A549 (cell line): Measurements from ENCODE around the gene TSPAN10. TPM values are rescaled to one million over a fixed set of nuclear protein-coding genes. Genes with fewer than 3 reads are reported as not detected.

ENCODE experiments used
- BHLHE40 ChIP-seq: IDR thresholded peaks from 2 replicates; pipeline ENCODE4 v1.6.1; 2012; ENCODE audit warnings: low read depth, low read length, inconsistent platforms
- CBX2 ChIP-seq: fragments of 200-600 bp; sonication (generic); IDR thresholded peaks from 2 replicates; pipeline ENCODE4 v1.6.1; 2016; ENCODE audit warnings: low read depth, mild to moderate bottlenecking, borderline replicate concordance
- CBX8 ChIP-seq: fragments of 200-600 bp; sonication (generic); IDR thresholded peaks from 2 replicates; pipeline ENCODE4 v1.6.1; 2016
- CHD2 ChIP-seq: fragments of 150-350 bp; IDR thresholded peaks from 2 replicates; pipeline ENCODE4 v1.6.1; 2014; ENCODE audit warnings: low read length; ENCODE audit not compliant: partially characterized antibody
- EP300 ChIP-seq, 2 experiments: fragments of >200 bp; sonication (Bioruptor Twin); formaldehyde crosslinking; IDR thresholded peaks; 2 replicates in 1 of 2; 3 replicates in 1 of 2; pipeline ENCODE4 v1.6.1; 2016 to 2017
- FOSB ChIP-seq: fragments of 250-450 bp; sonication (Bioruptor Pico); IDR thresholded peaks from 2 replicates; pipeline ENCODE4 v1.5.0; 2020; ENCODE audit warnings: mild to moderate bottlenecking, moderate library complexity
- FOXS1 ChIP-seq: fragments of 250-450 bp; sonication (Bioruptor Pico); IDR thresholded peaks from 2 replicates; pipeline ENCODE4 v1.5.0; 2020; ENCODE audit warnings: mild to moderate bottlenecking, moderate library complexity
- HEYL ChIP-seq: fragments of 250-450 bp; sonication (Bioruptor Pico); IDR thresholded peaks from 2 replicates; pipeline ENCODE4 v1.8.0; 2021; ENCODE audit warnings: mild to moderate bottlenecking, moderate library complexity
- HOXA7 ChIP-seq: fragments of 250-450 bp; sonication (Bioruptor Pico); IDR thresholded peaks from 2 replicates; pipeline ENCODE4 v1.5.0; 2020; ENCODE audit warnings: mild to moderate bottlenecking, moderate library complexity
- HOXB13 ChIP-seq: fragments of 250-450 bp; sonication (Bioruptor Pico); IDR thresholded peaks from 2 replicates; pipeline ENCODE4 v1.5.0; 2020; ENCODE audit warnings: low read depth, mild to moderate bottlenecking, moderate library complexity
- HOXB5 ChIP-seq: fragments of 250-450 bp; sonication (Bioruptor Pico); IDR thresholded peaks from 2 replicates; pipeline ENCODE4 v1.5.0; 2020; ENCODE audit warnings: mild to moderate bottlenecking, moderate library complexity
- JUNB ChIP-seq: fragments of >200 bp; sonication (Bioruptor Twin); formaldehyde crosslinking; IDR thresholded peaks from 2 replicates; pipeline ENCODE4 v1.6.1; 2016
- KDM1A ChIP-seq: fragments of 200-600 bp; sonication (generic); IDR thresholded peaks from 2 replicates; pipeline ENCODE4 v1.6.1; 2016; ENCODE audit warnings: low read depth, mild to moderate bottlenecking
- KDM5A ChIP-seq: fragments of 200-600 bp; sonication (generic); IDR thresholded peaks from 2 replicates; pipeline ENCODE4 v1.6.1; 2016; ENCODE audit warnings: antibody characterized with exemption, mild to moderate bottlenecking
- MYC ChIP-seq: IDR thresholded peaks from 2 replicates; pipeline ENCODE4 v1.6.1; 2012; ENCODE audit warnings: mild to moderate bottlenecking, inconsistent platforms, low read length, improper control_type of control experiment, borderline replicate concordance
- NR3C1 ChIP-seq: fragments of >200 bp; sonication (Bioruptor Twin); formaldehyde crosslinking; IDR thresholded peaks from 3 replicates; pipeline ENCODE4 v1.6.1; 2017
- PHF8 ChIP-seq: fragments of 200-600 bp; sonication (generic); IDR thresholded peaks from 2 replicates; pipeline ENCODE4 v1.6.1; 2016; ENCODE audit warnings: low read depth, mild to moderate bottlenecking, antibody characterized with exemption, moderate library complexity, borderline replicate concordance
- POLR2A ChIP-seq: IDR thresholded peaks from 2 replicates; pipeline ENCODE4 v1.6.1; 2012; ENCODE audit warnings: mild to moderate bottlenecking, low read length
- RARB ChIP-seq: fragments of 250-450 bp; sonication (Bioruptor Pico); IDR thresholded peaks from 2 replicates; pipeline ENCODE4 v1.8.0; 2021; ENCODE audit warnings: mild to moderate bottlenecking, moderate library complexity
- RCOR1 ChIP-seq: fragments of 150-350 bp; IDR thresholded peaks from 2 replicates; pipeline ENCODE4 v1.6.1; 2014; ENCODE audit warnings: antibody characterized with exemption, low read length, low read depth
- RFX5 ChIP-seq: fragments of 450-650 bp; IDR thresholded peaks from 2 replicates; pipeline ENCODE4 v1.7.1; 2014; ENCODE audit warnings: antibody characterized with exemption, mild to moderate bottlenecking, moderate library complexity
- SMC3 ChIP-seq: fragments of >200 bp; sonication (Bioruptor Twin); formaldehyde crosslinking; IDR thresholded peaks from 3 replicates; pipeline ENCODE4 v1.6.1; 2018; ENCODE audit warnings: inconsistent platforms
- SREBF2 ChIP-seq: fragments of 450-650 bp; IDR thresholded peaks from 2 replicates; pipeline ENCODE4 v1.6.1; 2014; ENCODE audit warnings: mild to moderate bottlenecking, moderate library complexity
- TFCP2L1 ChIP-seq: fragments of 250-450 bp; sonication (Bioruptor Pico); IDR thresholded peaks from 2 replicates; pipeline ENCODE4 v1.5.0; 2021; ENCODE audit warnings: mild to moderate bottlenecking
- ZFP36 ChIP-seq: fragments of 450-650 bp; IDR thresholded peaks from 2 replicates; pipeline ENCODE4 v1.6.1; 2014; ENCODE audit warnings: borderline replicate concordance; ENCODE audit not compliant: partially characterized antibody
- ZSCAN20 ChIP-seq: fragments of 250-450 bp; sonication (Bioruptor Pico); IDR thresholded peaks from 2 replicates; pipeline ENCODE4 v1.8.0; 2022; ENCODE audit warnings: mild to moderate bottlenecking, moderate library complexity
- polyA plus RNA-seq, 4 experiments: library from polyadenylated mRNA; depleted of rRNA in 3 of 4; stranded (reverse); fragments of >200 nt; fragmentation: RNase III in 1 of 4; extraction: RNeasy Plus Mini Kit Qiagen cat#74134 plus additional on column Dnase treatment in 1 of 4; gene quantifications; 2 replicates in 3 of 4; 3 replicates in 1 of 4; pipeline ENCODE4 v1.2.3, GENCODE V29; 2011 to 2017
- TF ChIP-seq, protein P1 (sequence below): fragments of 200-600 bp; sonication (generic); IDR thresholded peaks from 2 replicates; pipeline ENCODE4 v1.6.1; 2016; ENCODE audit warnings: antibody characterized with exemption, mild to moderate bottlenecking, moderate library complexity
- TF ChIP-seq, protein P2 (sequence below): IDR thresholded peaks from 2 replicates; pipeline ENCODE4 v1.6.1; 2012; ENCODE audit warnings: low read depth, borderline replicate concordance
- TF ChIP-seq, protein P3 (sequence below): IDR thresholded peaks from 2 replicates; pipeline ENCODE4 v1.6.1; 2012
- TF ChIP-seq, protein P4 (sequence below): fragments of >200 bp; sonication (Bioruptor Twin); formaldehyde crosslinking; IDR thresholded peaks from 3 replicates; pipeline ENCODE4 v1.6.1; 2016
- TF ChIP-seq, protein P5 (sequence below): fragments of >200 bp; sonication (Bioruptor Twin); formaldehyde crosslinking; IDR thresholded peaks from 3 replicates; pipeline ENCODE4 v1.5.1; 2016
- TF ChIP-seq, protein P6 (sequence below): fragments of 250-450 bp; sonication (Bioruptor Pico); IDR thresholded peaks from 2 replicates; pipeline ENCODE4 v1.5.0; 2020; ENCODE audit warnings: low read depth, mild to moderate bottlenecking, moderate library complexity
- TF ChIP-seq, protein P7 (sequence below): fragments of 150-350 bp; IDR thresholded peaks from 2 replicates; pipeline ENCODE4 v1.6.1; 2014; ENCODE audit warnings: low read depth, mild to moderate bottlenecking, low read length

Gene TSPAN10
- polyA plus RNA-seq, 2 of the 4 experiments (the other 2 are of a cell fraction), result 1.4 to 6.3 TPM

DNA sequence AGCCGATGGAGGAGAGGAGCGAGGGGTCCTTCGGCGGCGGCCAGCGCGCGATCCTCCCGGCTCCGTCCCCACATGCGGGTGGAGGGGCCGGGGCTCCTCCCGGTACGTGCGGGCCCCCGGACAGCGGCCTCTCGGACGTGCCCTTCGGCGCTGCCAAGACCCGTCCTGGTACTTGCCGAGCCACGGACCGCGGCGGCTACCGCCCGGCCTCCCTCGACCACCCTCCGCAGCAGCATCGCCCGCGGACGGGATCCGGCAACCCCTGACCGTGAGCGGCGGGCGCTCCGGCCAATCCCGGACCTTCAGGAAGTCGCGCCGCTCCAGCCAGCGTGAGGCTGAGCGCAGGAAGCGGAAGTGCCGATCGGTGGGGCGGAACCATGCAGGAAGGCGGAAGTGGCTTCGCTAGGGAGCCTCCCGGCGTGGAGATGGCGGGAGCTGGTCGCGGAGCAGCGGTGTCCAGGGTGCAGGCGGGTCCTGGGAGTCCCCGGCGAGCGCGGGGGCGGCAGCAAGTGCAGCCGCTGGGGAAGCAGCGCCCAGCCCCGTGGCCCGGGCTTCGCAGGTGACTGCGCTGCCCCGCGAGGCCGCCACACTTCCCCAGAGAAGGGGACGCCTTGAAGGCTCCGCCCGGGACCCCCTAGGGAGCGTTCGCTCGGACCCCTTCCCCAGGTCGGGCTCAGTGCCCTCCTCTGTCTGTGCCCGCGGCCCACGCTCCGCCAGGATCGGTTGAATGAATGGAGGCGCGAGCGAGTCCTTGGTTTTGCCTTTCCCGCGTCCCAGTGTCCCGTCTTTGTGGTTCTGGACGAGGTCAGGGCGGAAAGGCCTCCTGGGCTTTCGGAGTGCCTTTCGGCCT is 29.6 kb downstream of the TSPAN10 start, which contains the start of the genes CCDC137 and OXLD1 (continued):
- TF ChIP-seq, protein P1, sequence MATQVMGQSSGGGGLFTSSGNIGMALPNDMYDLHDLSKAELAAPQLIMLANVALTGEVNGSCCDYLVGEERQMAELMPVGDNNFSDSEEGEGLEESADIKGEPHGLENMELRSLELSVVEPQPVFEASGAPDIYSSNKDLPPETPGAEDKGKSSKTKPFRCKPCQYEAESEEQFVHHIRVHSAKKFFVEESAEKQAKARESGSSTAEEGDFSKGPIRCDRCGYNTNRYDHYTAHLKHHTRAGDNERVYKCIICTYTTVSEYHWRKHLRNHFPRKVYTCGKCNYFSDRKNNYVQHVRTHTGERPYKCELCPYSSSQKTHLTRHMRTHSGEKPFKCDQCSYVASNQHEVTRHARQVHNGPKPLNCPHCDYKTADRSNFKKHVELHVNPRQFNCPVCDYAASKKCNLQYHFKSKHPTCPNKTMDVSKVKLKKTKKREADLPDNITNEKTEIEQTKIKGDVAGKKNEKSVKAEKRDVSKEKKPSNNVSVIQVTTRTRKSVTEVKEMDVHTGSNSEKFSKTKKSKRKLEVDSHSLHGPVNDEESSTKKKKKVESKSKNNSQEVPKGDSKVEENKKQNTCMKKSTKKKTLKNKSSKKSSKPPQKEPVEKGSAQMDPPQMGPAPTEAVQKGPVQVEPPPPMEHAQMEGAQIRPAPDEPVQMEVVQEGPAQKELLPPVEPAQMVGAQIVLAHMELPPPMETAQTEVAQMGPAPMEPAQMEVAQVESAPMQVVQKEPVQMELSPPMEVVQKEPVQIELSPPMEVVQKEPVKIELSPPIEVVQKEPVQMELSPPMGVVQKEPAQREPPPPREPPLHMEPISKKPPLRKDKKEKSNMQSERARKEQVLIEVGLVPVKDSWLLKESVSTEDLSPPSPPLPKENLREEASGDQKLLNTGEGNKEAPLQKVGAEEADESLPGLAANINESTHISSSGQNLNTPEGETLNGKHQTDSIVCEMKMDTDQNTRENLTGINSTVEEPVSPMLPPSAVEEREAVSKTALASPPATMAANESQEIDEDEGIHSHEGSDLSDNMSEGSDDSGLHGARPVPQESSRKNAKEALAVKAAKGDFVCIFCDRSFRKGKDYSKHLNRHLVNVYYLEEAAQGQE, result no peak; the same call in 1 of the 2 replicates
- TF ChIP-seq JUNB (no peak), EP300 (IDR thresholded peaks at IDR 0.05) (no peak), HOXA7 (CRISPR knock-in tag) (no peak; the same call in 1 of the 2 replicates), RFX5 (no peak), ZFP36 (no peak), POLR2A (peak; percentile 97), HEYL (no peak), HOXB5 (CRISPR knock-in tag) (no peak), FOXS1 (CRISPR knock-in tag) (no peak), TFCP2L1 (CRISPR knock-in tag) (peak; percentile 18; the same call in 1 of the 2 replicates), RCOR1 (no peak), MYC (peak; percentile 74), FOSB (CRISPR knock-in tag) (no peak), NR3C1 (no peak), HOXB13 (CRISPR knock-in tag) (no peak), RARB (no peak), ZSCAN20 (no peak), BHLHE40 (no peak), KDM5A (peak; percentile 86), CBX8 (no peak), KDM1A (no peak), PHF8 (peak; percentile 87), SREBF2 (no peak), CBX2 (no peak), SMC3 (no peak), CHD2 (no peak)
- TF ChIP-seq, protein P2, sequence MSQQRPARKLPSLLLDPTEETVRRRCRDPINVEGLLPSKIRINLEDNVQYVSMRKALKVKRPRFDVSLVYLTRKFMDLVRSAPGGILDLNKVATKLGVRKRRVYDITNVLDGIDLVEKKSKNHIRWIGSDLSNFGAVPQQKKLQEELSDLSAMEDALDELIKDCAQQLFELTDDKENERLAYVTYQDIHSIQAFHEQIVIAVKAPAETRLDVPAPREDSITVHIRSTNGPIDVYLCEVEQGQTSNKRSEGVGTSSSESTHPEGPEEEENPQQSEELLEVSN, result peak; percentile 82
- TF ChIP-seq, protein P3, sequence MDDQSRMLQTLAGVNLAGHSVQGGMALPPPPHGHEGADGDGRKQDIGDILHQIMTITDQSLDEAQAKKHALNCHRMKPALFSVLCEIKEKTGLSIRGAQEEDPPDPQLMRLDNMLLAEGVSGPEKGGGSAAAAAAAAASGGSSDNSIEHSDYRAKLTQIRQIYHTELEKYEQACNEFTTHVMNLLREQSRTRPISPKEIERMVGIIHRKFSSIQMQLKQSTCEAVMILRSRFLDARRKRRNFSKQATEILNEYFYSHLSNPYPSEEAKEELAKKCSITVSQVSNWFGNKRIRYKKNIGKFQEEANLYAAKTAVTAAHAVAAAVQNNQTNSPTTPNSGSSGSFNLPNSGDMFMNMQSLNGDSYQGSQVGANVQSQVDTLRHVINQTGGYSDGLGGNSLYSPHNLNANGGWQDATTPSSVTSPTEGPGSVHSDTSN, result peak; percentile 99
- TF ChIP-seq, protein P4, sequence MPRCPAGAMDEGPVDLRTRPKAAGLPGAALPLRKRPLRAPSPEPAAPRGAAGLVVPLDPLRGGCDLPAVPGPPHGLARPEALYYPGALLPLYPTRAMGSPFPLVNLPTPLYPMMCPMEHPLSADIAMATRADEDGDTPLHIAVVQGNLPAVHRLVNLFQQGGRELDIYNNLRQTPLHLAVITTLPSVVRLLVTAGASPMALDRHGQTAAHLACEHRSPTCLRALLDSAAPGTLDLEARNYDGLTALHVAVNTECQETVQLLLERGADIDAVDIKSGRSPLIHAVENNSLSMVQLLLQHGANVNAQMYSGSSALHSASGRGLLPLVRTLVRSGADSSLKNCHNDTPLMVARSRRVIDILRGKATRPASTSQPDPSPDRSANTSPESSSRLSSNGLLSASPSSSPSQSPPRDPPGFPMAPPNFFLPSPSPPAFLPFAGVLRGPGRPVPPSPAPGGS, result peak; percentile 86
- TF ChIP-seq, protein P5, sequence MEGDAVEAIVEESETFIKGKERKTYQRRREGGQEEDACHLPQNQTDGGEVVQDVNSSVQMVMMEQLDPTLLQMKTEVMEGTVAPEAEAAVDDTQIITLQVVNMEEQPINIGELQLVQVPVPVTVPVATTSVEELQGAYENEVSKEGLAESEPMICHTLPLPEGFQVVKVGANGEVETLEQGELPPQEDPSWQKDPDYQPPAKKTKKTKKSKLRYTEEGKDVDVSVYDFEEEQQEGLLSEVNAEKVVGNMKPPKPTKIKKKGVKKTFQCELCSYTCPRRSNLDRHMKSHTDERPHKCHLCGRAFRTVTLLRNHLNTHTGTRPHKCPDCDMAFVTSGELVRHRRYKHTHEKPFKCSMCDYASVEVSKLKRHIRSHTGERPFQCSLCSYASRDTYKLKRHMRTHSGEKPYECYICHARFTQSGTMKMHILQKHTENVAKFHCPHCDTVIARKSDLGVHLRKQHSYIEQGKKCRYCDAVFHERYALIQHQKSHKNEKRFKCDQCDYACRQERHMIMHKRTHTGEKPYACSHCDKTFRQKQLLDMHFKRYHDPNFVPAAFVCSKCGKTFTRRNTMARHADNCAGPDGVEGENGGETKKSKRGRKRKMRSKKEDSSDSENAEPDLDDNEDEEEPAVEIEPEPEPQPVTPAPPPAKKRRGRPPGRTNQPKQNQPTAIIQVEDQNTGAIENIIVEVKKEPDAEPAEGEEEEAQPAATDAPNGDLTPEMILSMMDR, result no peak
- TF ChIP-seq, protein P6, sequence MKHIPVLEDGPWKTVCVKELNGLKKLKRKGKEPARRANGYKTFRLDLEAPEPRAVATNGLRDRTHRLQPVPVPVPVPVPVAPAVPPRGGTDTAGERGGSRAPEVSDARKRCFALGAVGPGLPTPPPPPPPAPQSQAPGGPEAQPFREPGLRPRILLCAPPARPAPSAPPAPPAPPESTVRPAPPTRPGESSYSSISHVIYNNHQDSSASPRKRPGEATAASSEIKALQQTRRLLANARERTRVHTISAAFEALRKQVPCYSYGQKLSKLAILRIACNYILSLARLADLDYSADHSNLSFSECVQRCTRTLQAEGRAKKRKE (CRISPR knock-in tag), result no peak
- TF ChIP-seq, protein P7, sequence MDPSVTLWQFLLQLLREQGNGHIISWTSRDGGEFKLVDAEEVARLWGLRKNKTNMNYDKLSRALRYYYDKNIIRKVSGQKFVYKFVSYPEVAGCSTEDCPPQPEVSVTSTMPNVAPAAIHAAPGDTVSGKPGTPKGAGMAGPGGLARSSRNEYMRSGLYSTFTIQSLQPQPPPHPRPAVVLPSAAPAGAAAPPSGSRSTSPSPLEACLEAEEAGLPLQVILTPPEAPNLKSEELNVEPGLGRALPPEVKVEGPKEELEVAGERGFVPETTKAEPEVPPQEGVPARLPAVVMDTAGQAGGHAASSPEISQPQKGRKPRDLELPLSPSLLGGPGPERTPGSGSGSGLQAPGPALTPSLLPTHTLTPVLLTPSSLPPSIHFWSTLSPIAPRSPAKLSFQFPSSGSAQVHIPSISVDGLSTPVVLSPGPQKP, result 0 out of 2 replicates have a peak, but pooled peaks have one; percentile 19
